Cerebellar nuclear complex (tissue), 1 donor: ENCODE data around the gene CCDC107.

Source experiments
- DNase-seq, 2 experiments: peaks; one replicate each; lab custom pipeline; 2025; lab: John Stamatoyannopoulos, UW

CCDC107 gene

GRCh38 chr9:35682520-35683315 is 24.6 kb downstream of the CCDC107 start:
- no peak for DNase-seq

GRCh38 chr9:35683323-35683722 is 25.2 kb downstream of the CCDC107 start:
- DNase-seq: no peak

- DNase-seq: no peak
Observed at GRCh38 chr9:35684921-35685320, 26.8 kb downstream of the CCDC107 start.

- no peak for DNase-seq
Observed at GRCh38 chr9:35685506-35685905, 27.4 kb downstream of the CCDC107 start.

- peak; percentile 70 for DNase-seq
Observed at GRCh38 chr9:35686222-35687203, 28.4 kb downstream of the CCDC107 start.

- DNase-seq: no peak
Observed at GRCh38 chr9:35687306-35687705, 29.2 kb downstream of the CCDC107 start.

GRCh38 chr9:35687972-35688557 is 30.0 kb downstream of the CCDC107 start:
- no peak for DNase-seq

- DNase-seq: no peak
Observed at GRCh38 chr9:35688558-35689541, 30.8 kb downstream of the CCDC107 start.

- DNase-seq: no peak
Observed at GRCh38 chr9:35689542-35690293, 31.6 kb downstream of the CCDC107 start, which contains the start of gene TPM2. Gene TPM2, minus strand, starts transcription at chr9:35689925. Its CDS starts 108 bp downstream, at chr9:35689817.

GRCh38 chr9:35690294-35690613 is 32.2 kb downstream of the CCDC107 start:
- no peak for DNase-seq

GRCh38 chr9:35690614-35691333 is 32.7 kb downstream of the CCDC107 start:
- no peak for DNase-seq

- no peak for DNase-seq
Observed at GRCh38 chr9:35691334-35691650, 33.2 kb downstream of the CCDC107 start.

- no peak for DNase-seq
Observed at GRCh38 chr9:35691757-35692301, 33.7 kb downstream of the CCDC107 start.

- no peak for DNase-seq
Observed at GRCh38 chr9:35695943-35696401, 37.9 kb downstream of the CCDC107 start.

GRCh38 chr9:35696520-35697215 is 38.6 kb downstream of the CCDC107 start:
- peak in 1 of 2 experiments; percentile 39 for DNase-seq

- DNase-seq: no peak
Observed at GRCh38 chr9:35697486-35697885, 39.4 kb downstream of the CCDC107 start.

GRCh38 chr9:35698231-35698630 is 40.1 kb downstream of the CCDC107 start:
- DNase-seq: no peak

GRCh38 chr9:35700031-35700430 is 41.9 kb downstream of the CCDC107 start:
- no peak for DNase-seq

GRCh38 chr9:35700942-35701341 is 42.9 kb downstream of the CCDC107 start:
- no peak for DNase-seq
